OCI-LY7 (cell line): ENCODE results near the gene LCA5. TPM values are rescaled to one million over a fixed set of nuclear protein-coding genes. Genes with fewer than 3 reads are reported as not detected.

Source experiments
- BruUV-seq: library from RNA; stranded (reverse); fragments of 400-500 nt; replicated peaks from 2 replicates; lab custom pipeline; 2021; lab: Mats Ljungman, UMichigan
- CTCF ChIA-PET: fragments of 300-600 bp; sonication (Branson Sonifier 250); formaldehyde crosslinking; loops from one replicate; lab custom pipeline; 2022; ENCODE audit warnings: antibody characterized with exemption; ENCODE audit not compliant: unreplicated experiment; lab: Charles Lee
- POLR2A ChIA-PET: fragments of 300-600 bp; sonication (Branson Sonifier 250); formaldehyde crosslinking; loops from one replicate; lab custom pipeline; 2022; ENCODE audit warnings: antibody characterized with exemption; lab: Charles Lee
- DNase-seq: peaks from one replicate; pipeline ENCODE4 v3.0.0-alpha.2; 2015; ENCODE audit warnings: low spot score
- H2AFZ ChIP-seq: fragments of 200-600 bp; sonication (generic), shearing (Covaris generic); 2 replicates; pipeline ENCODE4 v1.6.1; 2014; ENCODE audit warnings: mild to moderate bottlenecking, antibody characterized with exemption, low read length, moderate library complexity
- H3K27ac ChIP-seq: fragments of 200-600 bp; sonication (generic); 2 replicates; pipeline ENCODE4 v1.5.1; 2014; ENCODE audit warnings: mixed run types, low read depth, mild to moderate bottlenecking, moderate library complexity, low read length, inconsistent platforms; ENCODE audit not compliant: poor library complexity, severe bottlenecking
- H3K36me3 ChIP-seq: fragments of 200-600 bp; sonication (generic); 2 replicates; pipeline ENCODE4 v1.6.1; 2014; ENCODE audit warnings: mild to moderate bottlenecking, antibody characterized with exemption, low read length, moderate library complexity, mixed read lengths; ENCODE audit not compliant: insufficient read depth
- H3K4me1 ChIP-seq: fragments of 200-600 bp; sonication (generic); 2 replicates; pipeline ENCODE4 v1.5.1; 2014; ENCODE audit warnings: mild to moderate bottlenecking, low read length; ENCODE audit not compliant: insufficient read depth, poor library complexity, severe bottlenecking
- H3K4me2 ChIP-seq: fragments of 200-600 bp; sonication (generic); 2 replicates; pipeline ENCODE4 v1.6.1; 2014; ENCODE audit warnings: mild to moderate bottlenecking, low read length
- H3K4me3 ChIP-seq: fragments of 200-600 bp; sonication (generic); 2 replicates; pipeline ENCODE4 v1.5.1; 2014; ENCODE audit warnings: mild to moderate bottlenecking, low read depth, low read length; ENCODE audit not compliant: poor library complexity, severe bottlenecking
- H3K79me2 ChIP-seq: fragments of 200-600 bp; sonication (generic); 2 replicates; pipeline ENCODE4 v1.6.1; 2016; ENCODE audit warnings: low read depth, mild to moderate bottlenecking, low read length, moderate library complexity, mixed read lengths; ENCODE audit not compliant: insufficient read depth
- H3K9me2 ChIP-seq: fragments of 200-600 bp; sonication (generic); 2 replicates; pipeline ENCODE4 v1.6.1; 2016; ENCODE audit warnings: mild to moderate bottlenecking, low read length, mixed read lengths; ENCODE audit not compliant: insufficient read depth
- H3K9me3 ChIP-seq: fragments of 200-600 bp; sonication (generic); 2 replicates; pipeline ENCODE4 v1.6.1; 2014; ENCODE audit warnings: mild to moderate bottlenecking, mixed run types, low read length, mixed read lengths
- H4K20me1 ChIP-seq: fragments of 200-600 bp; sonication (generic); 2 replicates; pipeline ENCODE4 v1.6.1; 2014; ENCODE audit warnings: mild to moderate bottlenecking, antibody characterized with exemption, low read length, moderate library complexity, mixed read lengths; ENCODE audit not compliant: insufficient read depth
- CTCF ChIP-seq: fragments of 200-600 bp; sonication (generic); conservative IDR thresholded peaks from 2 replicates; pipeline ENCODE4 v1.5.1; 2014; ENCODE audit warnings: mild to moderate bottlenecking, antibody characterized with exemption, low read length, moderate library complexity, mixed read lengths
- EZH2phosphoT487 ChIP-seq: fragments of 200-600 bp; sonication (generic); IDR thresholded peaks from 2 replicates; pipeline ENCODE4 v1.6.1; 2018; ENCODE audit warnings: low read depth, borderline replicate concordance, mild to moderate bottlenecking, mixed run types, antibody characterized with exemption, low read length, moderate library complexity, mixed read lengths
- intact Hi-C: fragments of 100-400 bp; cut with micrococcal nuclease; formaldehyde crosslinking; loops from one replicate; pipeline ENCODE4 v1.10.0; 2022; ENCODE audit not compliant: unreplicated experiment
- total RNA-seq, 2 experiments: library from RNA; depleted of rRNA in 1 of 2; stranded (reverse); fragments of >200 nt in 1 of 2; shearing (Covaris generic) in 1 of 2; gene quantifications; 2 replicates each; pipeline ENCODE4 v1.2.3, GENCODE V29; 2014 to 2022

The LCA5 gene
- total RNA-seq, 2 experiments from 2014 or later: 1.3 to 2.0 TPM

- POLR2A ChIA-PET: interaction anchor here (0.7 to 1.3 kb wide), 2 partner anchors 9 to 37 kb away, joined by 3 read pairs; no protein-coding TSS in a partner anchor
- H3K27ac ChIP-seq: no peak overlapping the region
- no peak overlapping the region for H3K4me2 ChIP-seq
- BruUV-seq: no TSS peak
- DNase-seq: no peak
- H3K36me3 ChIP-seq: no peaks in the 10 kb centered on the region
- no peak overlapping the region for H3K4me3 ChIP-seq
- no peak overlapping the region for H2AFZ ChIP-seq
- H3K79me2 ChIP-seq: no peaks in the 10 kb centered on the region
- H3K9me3 ChIP-seq: no peaks in the 10 kb centered on the region
- CTCF ChIA-PET: no interaction called here
- no peaks in the 10 kb centered on the region for H3K4me1 ChIP-seq
- intact Hi-C loops: no loop called here
- H3K9me2 ChIP-seq: no peaks in the 10 kb centered on the region
- no peak for TF ChIP-seq EZH2phosphoT487
- TF ChIP-seq CTCF: no peak
- no peaks in the 10 kb centered on the region for H4K20me1 ChIP-seq
Measured at GRCh38 chr6:79440598-79440997, 96.6 kb downstream of the LCA5 start.

- Histone ChIP-seq H2AFZ (no peak overlapping the region), H3K79me2 (no peaks in the 10 kb centered on the region), H3K27ac (no peak overlapping the region), H3K9me3 (no peaks in the 10 kb centered on the region), H3K4me1 (no peaks in the 10 kb centered on the region), H3K36me3 (no peaks in the 10 kb centered on the region), H3K4me3 (no peak overlapping the region), H4K20me1 (no peaks in the 10 kb centered on the region), H3K4me2 (no peak overlapping the region), H3K9me2 (no peaks in the 10 kb centered on the region)
- BruUV-seq: no TSS peak
- TF ChIP-seq EZH2phosphoT487: no peak
- TF ChIP-seq CTCF: no peak
- CTCF ChIA-PET: no interaction called here
- intact Hi-C loops: no loop called here
- DNase-seq: no peak
- POLR2A ChIA-PET: no interaction called here
Measured at GRCh38 chr6:79438030-79438429, 99.2 kb downstream of the LCA5 start.

GRCh38 chr6:79436241-79436640 lies 101.0 kb downstream of the LCA5 start:
- Histone ChIP-seq H3K9me2 (no peaks in the 10 kb centered on the region), H2AFZ (no peak overlapping the region), H3K4me1 (no peaks in the 10 kb centered on the region), H3K36me3 (no peaks in the 10 kb centered on the region), H3K27ac (no peak overlapping the region), H3K4me3 (no peak overlapping the region), H3K4me2 (no peak overlapping the region), H3K79me2 (no peaks in the 10 kb centered on the region), H3K9me3 (no peaks in the 10 kb centered on the region), H4K20me1 (no peaks in the 10 kb centered on the region)
- no peak for DNase-seq
- ChIA-PET POLR2A (no interaction called here), CTCF (no interaction called here)
- TF ChIP-seq EZH2phosphoT487 (no peak), CTCF (no peak)
- intact Hi-C loops: no loop called here
- no TSS peak for BruUV-seq
